HEK293T (cell line): ENCODE results near the gene TEDDM1.
"Not testable (repeated sequence)": the region's sequence is repeated elsewhere in the genome, so short reads cannot be mapped to it uniquely, and the experiment has no call there.

ENCODE experiments used
- CTCF ChIA-PET: fragments of 350-600 bp; formaldehyde crosslinking; extraction: SDS; loops from one replicate; lab custom pipeline; 2021; ENCODE audit warnings: antibody characterized with exemption, inconsistent platforms; lab: Yijun Ruan, JAX
- POLR2A ChIA-PET: fragments of 350-600 bp; formaldehyde crosslinking; extraction: SDS; loops from one replicate; lab custom pipeline; 2020; ENCODE audit warnings: antibody characterized with exemption, inconsistent platforms; lab: Yijun Ruan, JAX
- DNase-seq: peaks from one replicate; pipeline ENCODE4 v3.0.0; 2012; ENCODE audit warnings: mixed read lengths; ENCODE audit errors: extremely low spot score
- ARNT ChIP-seq: fragments of 450-650 bp; IDR thresholded peaks from 2 replicates; pipeline ENCODE4 v1.6.1; 2017; ENCODE audit warnings: mild to moderate bottlenecking
- BHLHE40 ChIP-seq: fragments of 450-650 bp; IDR thresholded peaks from 2 replicates; pipeline ENCODE4 v1.6.1; 2016; ENCODE audit warnings: mild to moderate bottlenecking, moderate library complexity, borderline replicate concordance
- CTBP1 ChIP-seq: fragments of 450-650 bp; IDR thresholded peaks from 2 replicates; pipeline ENCODE4 v1.6.1; 2016; ENCODE audit warnings: borderline replicate concordance
- ELF4 ChIP-seq: fragments of 450-650 bp; IDR thresholded peaks from 2 replicates; pipeline ENCODE4 v1.6.1; 2017; ENCODE audit warnings: antibody characterized with exemption
- FOXA1 ChIP-seq: fragments of 450-650 bp; IDR thresholded peaks from 2 replicates; pipeline ENCODE4 v1.6.1; 2016; ENCODE audit warnings: mild to moderate bottlenecking
- FOXK2 ChIP-seq: fragments of 450-650 bp; IDR thresholded peaks from 2 replicates; pipeline ENCODE4 v1.6.1; 2016; ENCODE audit warnings: mild to moderate bottlenecking
- FOXM1 ChIP-seq: fragments of 450-650 bp; IDR thresholded peaks from 2 replicates; pipeline ENCODE4 v1.6.1; 2017; ENCODE audit warnings: mild to moderate bottlenecking, borderline replicate concordance
- HDGF ChIP-seq: fragments of 450-650 bp; IDR thresholded peaks from 2 replicates; pipeline ENCODE4 v1.6.1; 2017; ENCODE audit warnings: antibody characterized with exemption, borderline replicate concordance
- L3MBTL2 ChIP-seq: fragments of 450-650 bp; conservative IDR thresholded peaks from 2 replicates; pipeline ENCODE4 v1.6.1; 2016; ENCODE audit warnings: mild to moderate bottlenecking
- LEF1 ChIP-seq: fragments of 450-650 bp; IDR thresholded peaks from 2 replicates; pipeline ENCODE4 v1.6.1; 2017; ENCODE audit warnings: mild to moderate bottlenecking, borderline replicate concordance
- NFRKB ChIP-seq: fragments of 450-650 bp; IDR thresholded peaks from 2 replicates; pipeline ENCODE4 v1.6.1; 2016; ENCODE audit warnings: mild to moderate bottlenecking, moderate library complexity
- SP1 ChIP-seq: fragments of 450-650 bp; IDR thresholded peaks from 2 replicates; pipeline ENCODE4 v1.6.1; 2017
- SUZ12 ChIP-seq: fragments of 450-650 bp; IDR thresholded peaks from 2 replicates; pipeline ENCODE4 v1.6.1; 2016; ENCODE audit warnings: mild to moderate bottlenecking
- TARDBP ChIP-seq: fragments of 450-650 bp; IDR thresholded peaks from 2 replicates; pipeline ENCODE4 v1.6.1; 2016
- ZNF384 ChIP-seq: fragments of 450-650 bp; IDR thresholded peaks from 2 replicates; pipeline ENCODE4 v1.6.1; 2016
- TF ChIP-seq, protein P1 (sequence below): fragments of 450-650 bp; IDR thresholded peaks from 2 replicates; pipeline ENCODE4 v1.6.1; 2016

Gene TEDDM1, protein sequence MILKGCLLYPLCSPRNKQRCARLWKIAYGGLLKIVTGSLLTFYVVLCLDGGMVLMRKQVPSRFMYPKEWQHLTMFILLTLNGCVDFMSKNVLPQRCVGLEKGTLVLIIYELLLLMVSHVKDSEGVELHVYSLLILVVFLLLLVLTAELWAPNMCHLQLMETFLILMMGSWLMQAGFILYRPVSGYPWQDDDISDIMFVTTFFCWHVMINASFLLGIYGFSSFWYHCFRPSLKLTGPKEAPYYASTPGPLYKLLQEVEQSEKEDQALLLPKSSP

DNA sequence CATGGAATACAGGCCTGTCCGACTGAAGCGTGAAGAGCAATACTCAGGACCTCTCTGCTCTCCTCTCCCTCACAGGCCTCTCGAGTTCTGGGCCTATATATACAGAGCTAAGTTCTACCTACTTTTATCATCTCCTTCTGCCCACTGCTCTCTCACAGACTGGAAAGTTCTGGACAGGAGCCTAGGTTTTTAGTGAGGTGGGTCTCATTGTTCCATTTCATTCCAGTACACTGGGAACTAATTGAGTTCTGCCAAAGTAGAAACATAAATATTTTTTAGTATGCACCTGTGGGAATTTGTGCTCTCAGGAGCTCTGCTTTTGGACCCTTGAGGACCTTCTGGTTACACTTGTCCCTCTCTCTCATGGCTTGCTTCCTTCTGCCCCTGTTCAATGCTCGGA, at the start of gene TEDDM1:
Gene TEDDM1 (minus strand): TSS at position 101 of the 400 bp plus-strand sequence. CDS start 182 bp downstream, outside the sequence.
- DNase-seq = no peak
- TF ChIP-seq ELF4 (no peak), CTBP1 (no peak), SP1 (no peak), TARDBP (no peak), HDGF (no peak), NFRKB (no peak), L3MBTL2 (no peak), SUZ12 (no peak), FOXA1 (no peak), BHLHE40 (no peak), LEF1 (no peak), FOXK2 (no peak), ZNF384 (no peak), FOXM1 (no peak), ARNT (no peak)
- TF ChIP-seq, protein P1, sequence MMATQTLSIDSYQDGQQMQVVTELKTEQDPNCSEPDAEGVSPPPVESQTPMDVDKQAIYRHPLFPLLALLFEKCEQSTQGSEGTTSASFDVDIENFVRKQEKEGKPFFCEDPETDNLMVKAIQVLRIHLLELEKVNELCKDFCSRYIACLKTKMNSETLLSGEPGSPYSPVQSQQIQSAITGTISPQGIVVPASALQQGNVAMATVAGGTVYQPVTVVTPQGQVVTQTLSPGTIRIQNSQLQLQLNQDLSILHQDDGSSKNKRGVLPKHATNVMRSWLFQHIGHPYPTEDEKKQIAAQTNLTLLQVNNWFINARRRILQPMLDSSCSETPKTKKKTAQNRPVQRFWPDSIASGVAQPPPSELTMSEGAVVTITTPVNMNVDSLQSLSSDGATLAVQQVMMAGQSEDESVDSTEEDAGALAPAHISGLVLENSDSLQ = no peak
- ChIA-PET CTCF (no interaction called here), POLR2A (no interaction called here)

DNA sequence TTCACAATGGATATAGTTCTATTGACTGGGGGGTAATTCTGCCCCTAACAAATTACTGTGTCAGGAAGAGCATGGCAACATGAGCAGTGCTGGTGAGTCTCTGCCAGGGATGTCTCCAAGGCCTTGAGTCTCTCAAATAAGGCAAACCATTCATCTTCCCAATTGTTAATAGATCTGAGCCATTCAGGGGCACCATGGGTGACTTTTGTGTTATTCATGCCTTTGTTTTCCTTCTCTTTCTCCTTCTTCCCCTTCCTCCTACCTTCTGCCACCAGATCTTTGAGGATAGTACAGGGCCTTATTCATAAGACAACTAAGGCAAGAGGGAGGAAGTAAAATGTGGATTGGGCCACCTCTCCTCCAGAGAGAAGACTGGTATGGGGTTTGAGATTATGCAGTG, 49.6 kb upstream of the TEDDM1 start, which contains the start of gene RGSL1:
Gene RGSL1 (plus strand): TSS at position 60 of the 400 bp plus-strand sequence. CDS start 20 bp downstream, at position 80.
- TF ChIP-seq L3MBTL2 = no peak
- ChIA-PET POLR2A (no interaction called here), CTCF (no interaction called here)
- DNase-seq = no peak

DNA sequence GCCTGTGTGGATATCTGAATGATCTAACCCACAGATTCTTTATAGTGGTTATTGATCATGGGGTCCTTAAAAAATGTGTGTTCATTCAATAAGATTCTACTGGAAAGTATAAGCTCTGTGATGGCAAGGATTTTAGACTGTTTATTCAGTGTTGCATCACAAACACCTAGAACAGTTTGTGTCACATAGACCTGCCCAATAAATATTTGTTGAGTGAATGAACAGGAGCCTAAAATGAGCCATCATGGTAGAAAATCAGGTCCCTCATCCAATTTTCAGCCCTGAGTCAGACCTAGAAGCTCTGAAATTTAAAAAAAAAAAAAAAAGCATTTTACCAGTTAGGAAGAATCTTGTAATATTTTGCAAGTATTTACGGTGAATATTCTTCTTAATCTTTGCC, 47.2 kb upstream of the TEDDM1 start:
- TF ChIP-seq BHLHE40 (no peak), SP1 (no peak), NFRKB (no peak), LEF1 (no peak), TARDBP (no peak), ZNF384 (no peak), FOXK2 (no peak), CTBP1 (no peak), HDGF (no peak), L3MBTL2 (no peak), ARNT (no peak), FOXA1 (no peak), ELF4 (no peak), SUZ12 (no peak), FOXM1 (no peak)
- TF ChIP-seq, protein P1 = no peak
- DNase-seq = no peak
- POLR2A ChIA-PET = no interaction called here
- CTCF ChIA-PET = no interaction called here

DNA sequence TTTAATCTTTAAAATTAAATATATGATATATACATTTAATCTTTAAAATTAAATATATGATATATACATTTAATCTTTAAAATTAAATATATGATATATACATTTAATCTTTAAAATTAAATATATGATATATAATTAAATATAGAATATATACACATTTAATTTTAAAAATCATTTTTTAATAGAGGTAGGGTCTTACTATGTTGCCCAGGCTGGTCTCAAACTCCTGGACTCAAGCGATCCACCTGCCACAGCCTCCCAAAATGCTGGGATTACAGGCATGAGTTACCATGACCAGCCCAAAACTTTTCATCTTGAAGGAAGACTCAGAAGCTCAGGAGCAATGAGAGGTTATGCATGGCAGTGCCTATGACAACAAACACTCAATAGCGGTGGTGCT, 46.7 kb upstream of the TEDDM1 start:
- DNase-seq, POLR2A ChIA-PET, CTCF ChIA-PET: not testable (repeated sequence)

DNA sequence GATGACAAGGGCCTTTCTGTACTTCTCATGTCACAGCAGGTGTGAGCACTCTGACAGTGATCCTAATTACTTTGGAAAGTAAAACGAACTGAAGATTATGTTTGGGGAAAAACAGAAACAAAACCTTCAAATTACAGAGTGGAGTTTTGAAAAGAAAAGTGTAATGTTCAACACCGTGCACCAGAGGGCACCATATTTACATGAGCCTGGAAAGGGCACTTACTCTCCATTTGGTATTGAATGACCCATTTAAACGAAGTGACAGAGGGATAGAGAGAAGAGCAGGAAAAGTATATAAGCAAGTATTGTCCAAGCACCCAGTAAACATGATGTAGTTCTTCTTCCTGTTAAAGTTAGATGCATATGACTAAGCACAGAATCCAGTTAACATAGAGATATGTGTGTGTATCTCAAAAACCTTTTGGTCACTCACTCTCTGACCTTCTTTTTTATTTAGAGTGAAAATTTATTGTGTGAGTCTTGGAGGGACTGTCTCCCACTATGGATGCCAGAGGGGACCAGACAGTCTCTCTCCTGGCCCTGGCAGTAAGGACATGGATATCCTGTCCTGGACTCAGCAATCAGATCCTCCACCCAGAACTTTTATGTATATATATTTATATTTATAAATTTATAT, 45.7 kb upstream of the TEDDM1 start:
- DNase-seq = peak; percentile 66
- CTCF ChIA-PET = no interaction called here
- TF ChIP-seq FOXA1 (no peak), FOXK2 (no peak), ZNF384 (no peak), LEF1 (no peak), SP1 (no peak), HDGF (no peak)
- TF ChIP-seq, protein P1 = 0 out of 2 replicates have a peak, but pooled peaks have one; percentile 8
- POLR2A ChIA-PET = no interaction called here

DNA sequence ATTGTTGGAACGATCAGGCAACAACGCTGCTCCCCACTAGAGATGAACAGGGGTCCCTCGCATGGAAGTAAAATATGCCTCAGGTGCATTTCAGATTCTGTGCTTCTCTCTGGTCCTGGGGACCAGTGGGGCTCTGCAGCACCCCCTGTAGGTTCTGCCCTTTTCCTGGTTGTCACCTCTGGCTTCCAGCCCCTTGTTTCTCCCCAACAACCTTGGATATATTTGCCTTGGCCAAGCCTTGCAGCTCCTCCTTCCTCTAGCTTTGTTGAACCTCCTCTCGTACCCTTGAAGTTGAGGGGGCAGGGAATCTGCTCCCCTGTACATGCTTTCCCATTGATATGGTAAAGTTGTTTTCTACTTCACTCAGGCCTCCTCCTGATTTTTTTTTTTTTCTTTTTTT, 44.0 kb upstream of the TEDDM1 start:
- no peak for DNase-seq
- ChIA-PET CTCF (interaction anchor here (0.6 kb wide), 2 partner anchors 68 to 390 kb away, joined by 3 to 5 read pairs; no protein-coding TSS in a partner anchor), POLR2A (interaction anchor here (1.1 kb wide), 1 partner anchor 172 kb away, joined by 3 read pairs; no protein-coding TSS in a partner anchor)
- TF ChIP-seq BHLHE40 (no peak), FOXA1 (no peak), FOXM1 (no peak), L3MBTL2 (no peak), CTBP1 (no peak), FOXK2 (no peak), ARNT (no peak), SUZ12 (no peak), SP1 (no peak), LEF1 (no peak), ELF4 (no peak), HDGF (no peak)
- TF ChIP-seq, protein P1 = no peak
